ENCODE results near the gene MOGAT3.
A peak's percentile ranks its signal among the peaks of the same experiment; 100 is the strongest.

The MOGAT3 gene

GRCh38 chr7:101217388-101218235 is 16.8 kb upstream of the MOGAT3 start, which contains the start of the genes PLOD3 and ZNHIT1:
PLOD3 (minus strand) TSS chr7:101217581; CDS start chr7:101217274, 307 bp downstream.
ZNHIT1 (plus strand) TSS chr7:101218165; CDS start chr7:101218196, 31 bp downstream.
- peaks cover 3% of the 10 kb centered on the region; the same call in 1 of the 2 replicates for H3K4me1 ChIP-seq
- no peaks in the 10 kb centered on the region for H3K9me3 ChIP-seq
- peak within 1 kb of the TSS; percentile 85 for H3K4me3 ChIP-seq (ENCODE audit: low read depth, low read length)
- peaks cover 14% of the 10 kb centered on the region for H3K36me3 ChIP-seq
- TF ChIP-seq CTCF (IDR thresholded peaks at IDR 0.05; ENCODE audit: low read depth, low read length), result no peak
- DNase-seq, result peak; percentile 96
- H3K27me3 ChIP-seq, result no peaks in the 10 kb centered on the region

- peak overlapping the region; percentile 85 for H3K4me3 ChIP-seq (ENCODE audit: low read depth, low read length)
- H3K27me3 ChIP-seq, result no peaks in the 10 kb centered on the region
- TF ChIP-seq CTCF (IDR thresholded peaks at IDR 0.05; ENCODE audit: low read depth, low read length), result peak; percentile 19; the same call in 1 of the 2 replicates
- DNase-seq, result no peak
- H3K36me3 ChIP-seq, result peaks cover 11% of the 10 kb centered on the region; the same call in 1 of the 2 replicates
- H3K9me3 ChIP-seq, result no peaks in the 10 kb centered on the region
- peaks cover 3% of the 10 kb centered on the region; the same call in 1 of the 2 replicates for H3K4me1 ChIP-seq
These were observed 16.1 kb upstream of the MOGAT3 start for GRCh38 chr7:101216860-101217387.

- H3K4me1 ChIP-seq, result peaks cover 3% of the 10 kb centered on the region; the same call in 1 of the 2 replicates
- H3K36me3 ChIP-seq, result peaks cover 14% of the 10 kb centered on the region
- no peaks in the 10 kb centered on the region for H3K27me3 ChIP-seq
- no peak for DNase-seq
- peak overlapping the region; percentile 85 for H3K4me3 ChIP-seq (ENCODE audit: low read depth, low read length)
- H3K9me3 ChIP-seq, result no peaks in the 10 kb centered on the region
- TF ChIP-seq CTCF (IDR thresholded peaks at IDR 0.05; ENCODE audit: low read depth, low read length), result no peak
These were observed 15.4 kb upstream of the MOGAT3 start for GRCh38 chr7:101216001-101216859.

GRCh38 chr7:101212014-101212413 is 11.2 kb upstream of the MOGAT3 start:
- TF ChIP-seq CTCF (IDR thresholded peaks at IDR 0.05; ENCODE audit: low read depth, low read length), result no peak
- no peaks in the 10 kb centered on the region for H3K27me3 ChIP-seq

GRCh38 chr7:101211501-101211900 is 10.7 kb upstream of the MOGAT3 start:
- DNase-seq, result no peak
- Histone ChIP-seq H3K4me3 (ENCODE audit: low read depth, low read length) (no peak overlapping the region), H3K9me3 (no peaks in the 10 kb centered on the region), H3K27me3 (no peaks in the 10 kb centered on the region), H3K36me3 (peaks cover 22% of the 10 kb centered on the region), H3K4me1 (peaks cover 3% of the 10 kb centered on the region; the same call in 1 of the 2 replicates)
- no peak for TF ChIP-seq CTCF (IDR thresholded peaks at IDR 0.05; ENCODE audit: low read depth, low read length)

More at GRCh38 chr7:101212014-101212413, 11.2 kb upstream of the MOGAT3 start:
- H3K4me1 ChIP-seq, result peaks cover 3% of the 10 kb centered on the region; the same call in 1 of the 2 replicates
- H3K36me3 ChIP-seq, result peaks cover 21% of the 10 kb centered on the region
- no peak for DNase-seq
- no peak overlapping the region for H3K4me3 ChIP-seq (ENCODE audit: low read depth, low read length)
- no peaks in the 10 kb centered on the region for H3K9me3 ChIP-seq

Data from BE2C (cell line).